ENCODE data around the gene BEND4. TPM values are rescaled to one million over a fixed set of nuclear protein-coding genes. Genes with fewer than 3 reads are reported as not detected.

The BEND4 gene
- total and polyA plus RNA-seq, 2 of the 4 experiments (the other 2 are of a cell fraction): not detected

DNA sequence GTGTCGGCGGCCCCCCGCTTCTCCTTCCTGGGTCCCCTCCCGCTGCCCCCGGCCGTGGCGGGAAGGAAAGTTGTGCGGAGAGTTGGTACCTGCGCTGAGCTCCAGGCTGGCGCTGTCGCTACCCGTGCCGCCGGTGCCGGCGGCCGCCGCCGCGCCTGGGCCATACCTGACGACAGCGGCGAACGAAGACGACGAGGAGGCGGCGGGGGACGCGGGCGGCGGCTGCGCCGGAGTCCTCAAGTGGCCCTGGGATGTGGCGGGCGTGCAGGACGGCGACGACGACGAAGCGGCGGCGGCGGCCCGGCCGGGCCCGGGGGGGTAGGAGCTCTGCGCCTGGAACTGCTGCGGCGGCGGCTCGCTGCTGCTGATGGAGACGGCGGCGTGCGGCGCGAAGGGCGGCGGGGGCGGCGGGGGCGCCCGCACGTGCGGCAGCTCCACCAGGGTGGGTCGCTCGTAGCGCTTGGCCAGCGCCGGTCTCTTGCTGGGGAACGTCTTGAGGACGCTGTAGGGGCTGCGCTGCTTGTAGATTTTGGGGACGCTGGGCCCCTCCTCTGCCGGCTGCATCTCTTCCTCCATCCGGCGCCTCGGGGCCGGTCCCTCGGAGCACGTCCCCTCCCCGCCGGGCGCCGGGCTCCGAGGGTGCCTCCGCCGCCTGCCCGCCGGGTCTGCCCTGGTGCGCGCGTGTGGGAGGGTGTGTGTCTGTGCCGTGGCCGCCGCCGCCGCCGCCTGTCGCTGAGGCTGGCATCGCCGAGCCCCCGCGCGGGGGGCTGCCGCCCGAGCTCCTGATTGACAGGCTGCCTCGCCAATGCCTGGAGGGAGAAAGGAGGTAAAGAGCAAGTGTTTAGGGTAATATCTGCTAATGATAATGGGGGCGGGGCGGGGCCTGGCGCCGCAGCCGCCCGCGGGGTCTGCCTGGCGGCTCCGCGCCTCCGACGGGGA is 618 bp downstream of the BEND4 start:
- Histone ChIP-seq H4K8ac (ENCODE audit: low read depth in 2 of 2, low read length in 2 of 2) (no peak overlapping the region), H3K9me3 (ENCODE audit: control insufficient read depth, insufficient read depth, low read length) (no peaks in the 10 kb centered on the region; the same call in 1 of the 2 replicates), H3K9ac (ENCODE audit: low read depth, low read length) (no peak overlapping the region), H2BK120ac (ENCODE audit: low read depth, low read length) (no peak overlapping the region), H3K9me1 (ENCODE audit: insufficient read depth, low read length) (no peaks in the 10 kb centered on the region), H4K20me1 (ENCODE audit: insufficient read depth, low read length) (no peaks in the 10 kb centered on the region), H2AK5ac (ENCODE audit: low read depth, low read length) (no peak overlapping the region), H2BK20ac (ENCODE audit: low read depth, low read length) (no peak overlapping the region), H3K23ac (ENCODE audit: low read depth, low read length) (no peak overlapping the region), H3K4ac (ENCODE audit: low read depth, low read length) (no peak overlapping the region), H2BK5ac (ENCODE audit: low read depth, low read length, poor library complexity, severe bottlenecking) (no peak overlapping the region), H4K5ac (ENCODE audit: low read depth, low read length) (no peak overlapping the region), H2BK15ac (ENCODE audit: low read depth, low read length) (no peak overlapping the region), H3K27ac (ENCODE audit: insufficient read depth, low read length) (no peak overlapping the region), H3K27me3 (ENCODE audit: control insufficient read depth, insufficient read depth, low read length) (peaks cover 41% of the 10 kb centered on the region), H3K4me1 (ENCODE audit: control insufficient read depth, insufficient read depth, low read length) (no peaks in the 10 kb centered on the region), H4K91ac (ENCODE audit: insufficient read depth, low read depth, low read length) (no peak overlapping the region), H3K18ac (ENCODE audit: low read depth, low read length) (no peak overlapping the region), H3K79me1 (ENCODE audit: low read depth in 1 of 2, low read length in 2 of 2) (no peaks in the 10 kb centered on the region), H3K4me2 (ENCODE audit: low read depth, low read length) (peak overlapping the region; percentile 58; the same call in 1 of the 2 replicates), H2AFZ (replicated peaks; ENCODE audit: low read length, poor library complexity) (peak overlapping the region; percentile 81), H2AK9ac (replicated peaks; ENCODE audit: low read depth, low read length, poor library complexity) (no peak overlapping the region), H3K56ac (ENCODE audit: extremely low read depth, insufficient read depth, low read length) (no peak overlapping the region), H3K36me3 (ENCODE audit: control insufficient read depth, insufficient read depth, low read length) (no peaks in the 10 kb centered on the region), H3K14ac (replicated peaks; ENCODE audit: low read depth, low read length) (no peak overlapping the region), H3K4me3 (ENCODE audit: insufficient read depth, low read depth, low read length) (peak overlapping the region; percentile 38)
- DNase-seq (no peak), ATAC-seq (ENCODE audit: low read depth) (peak; percentile 46)
- intact Hi-C loops (cut with micrococcal nuclease) (no loop called here), dilution Hi-C loops (cut with HindIII; ENCODE audit: low sequenced_read_pairs, unreplicated experiment) (no loop called here), in situ Hi-C loops (cut with MboI; ENCODE audit: low sequenced_read_pairs) (no loop called here)
- no TSS peak for BruUV-seq (replicated peaks)
- WGBS, 2 experiments (ENCODE audit: extremely low coverage in 2 of 2, insufficient read length in 1 of 2): 4% methylated on average over 52 of the region's 122 CpGs; no CpG with 5 or more reads in 1 of the 2 experiments
- POLR2A ChIA-PET (ENCODE audit: unreplicated experiment): no interaction called here
- CTCF ChIA-PET: no interaction called here
- 0 out of 2 replicates have a peak, but pooled peaks have one; percentile 22 for TF ChIP-seq BHLHE40 (IDR thresholded peaks at IDR 0.05; ENCODE audit: low read depth, low read length)
- TF ChIP-seq SMC3 (IDR thresholded peaks at IDR 0.05; ENCODE audit: low read depth, low read length): no peak

All from IMR-90 (cell line).